K562 (cell line): ENCODE data around the gene DSCAM. TPM values are rescaled to one million over a fixed set of nuclear protein-coding genes. Genes with fewer than 3 reads are reported as not detected.

ENCODE experiments used
- ATAC-seq: fragments of 200-7000 bp; cut with Tn5 transposase; 3 replicates; pipeline ENCODE4 v1.9.1; 2020; ENCODE audit warnings: moderate library complexity
- BruUV-seq: library from RNA; stranded (reverse); fragments of 400-500 nt; replicated peaks from 2 replicates; lab custom pipeline; 2021; lab: Mats Ljungman, UMichigan
- CTCF ChIA-PET: fragments of 300-600 bp; formaldehyde crosslinking; extraction: SDS; loops from one replicate; lab custom pipeline; 2021; ENCODE audit warnings: low intra/inter-chr PET ratio; lab: Yijun Ruan, JAX
- POLR2A ChIA-PET: fragments of 300-600, 350-650 bp; sonication (Branson Sonifier 250); formaldehyde crosslinking; extraction: SDS; loops from one replicate; lab custom pipeline; 2021; ENCODE audit warnings: antibody characterized with exemption, inconsistent platforms; lab: Yijun Ruan, JAX
- DNase-seq, 4 experiments: peaks; one replicate each; pipeline versions ENCODE4 v3.0.0 to v3.0.0-alpha.2; 2011 to 2018; ENCODE audit warnings: low spot score in 3 of 4, mixed read lengths in 3 of 4; ENCODE audit errors: extremely low read depth in 1 of 4
- FAIRE-seq: peaks from 2 replicates; lab custom pipeline; 2011; peaks lifted over from hg19 to GRCh38; lab: Jason Lieb, UNC
- H2AFZ ChIP-seq: 2 replicates; pipeline ENCODE4 v1.6.0; 2011; ENCODE audit warnings: low read depth, low read length, control low read depth, inconsistent platforms
- H3K27ac ChIP-seq: fragments of 200-600 bp; 3 replicates; pipeline ENCODE4 v1.8.0; 2011; ENCODE audit warnings: low read depth, mild to moderate bottlenecking, control low read depth, inconsistent platforms, low read length, moderate library complexity, mixed read lengths; ENCODE audit errors: extremely low read depth
- H3K27me3 ChIP-seq, 2 experiments: fragments of 300-600 bp in 1 of 2; 2 replicates in 1 of 2; 3 replicates in 1 of 2; pipeline versions ENCODE4 v1.6.0 to v1.8.0; 2011; ENCODE audit warnings: inconsistent platforms in 2 of 2, low read length in 2 of 2, mild to moderate bottlenecking in 1 of 2, mixed read lengths in 1 of 2, moderate library complexity in 1 of 2; ENCODE audit not compliant: control insufficient read depth in 2 of 2, insufficient read depth in 2 of 2
- H3K36me3 ChIP-seq: fragments of 300-600 bp; 3 replicates; pipeline ENCODE4 v1.8.0; 2011; ENCODE audit warnings: mild to moderate bottlenecking, low read length, inconsistent platforms; ENCODE audit not compliant: control insufficient read depth, insufficient read depth
- H3K4me1 ChIP-seq, 2 experiments: fragments of 200-600 bp in 1 of 2; replicated peaks in 1 of 2; 2 replicates in 1 of 2; 3 replicates in 1 of 2; pipeline versions ENCODE4 v1.5.1 to v1.8.0; 2011; ENCODE audit warnings: inconsistent platforms in 2 of 2, low read length in 2 of 2, mild to moderate bottlenecking in 1 of 2, mixed read lengths in 1 of 2, moderate library complexity in 1 of 2; ENCODE audit not compliant: control insufficient read depth in 2 of 2, insufficient read depth in 2 of 2
- H3K4me2 ChIP-seq: 2 replicates; pipeline ENCODE4 v1.6.1; 2011; ENCODE audit warnings: low read length, control low read depth, inconsistent platforms, mixed read lengths; ENCODE audit not compliant: insufficient read depth
- H3K4me3 ChIP-seq: fragments of 200-600 bp; sonication (generic), shearing (Covaris generic); 2 replicates; pipeline ENCODE4 v1.5.1; 2016; ENCODE audit warnings: control low read depth, inconsistent platforms
- H3K79me2 ChIP-seq: fragments of 200-600 bp; 3 replicates; pipeline ENCODE4 v1.8.0; 2011; ENCODE audit warnings: low read length, inconsistent platforms; ENCODE audit not compliant: control insufficient read depth, insufficient read depth
- H3K9ac ChIP-seq, 2 experiments: 2 replicates each; pipeline versions ENCODE4 v1.6.0 to v1.6.1; 2011; ENCODE audit warnings: low read depth in 2 of 2, low read length in 2 of 2, control low read depth in 1 of 2, inconsistent platforms in 1 of 2, mild to moderate bottlenecking in 1 of 2, mixed read lengths in 1 of 2; ENCODE audit not compliant: insufficient read depth in 1 of 2
- H3K9me1 ChIP-seq: one replicate; pipeline ENCODE4 v1.6.0; 2011; ENCODE audit warnings: inconsistent platforms, mild to moderate bottlenecking, low read length, moderate library complexity; ENCODE audit not compliant: control insufficient read depth, insufficient read depth
- H3K9me3 ChIP-seq: replicated peaks from 2 replicates; pipeline ENCODE4 v1.5.1; 2011; ENCODE audit warnings: low read depth, low read length, inconsistent platforms; ENCODE audit not compliant: control insufficient read depth, insufficient read depth
- H4K20me1 ChIP-seq: replicated peaks from 2 replicates; pipeline ENCODE4 v1.6.1; 2011; ENCODE audit warnings: low read length, inconsistent platforms, mixed read lengths; ENCODE audit not compliant: control insufficient read depth, insufficient read depth
- ATF6 ChIP-seq: sonication (generic); formaldehyde crosslinking; IDR thresholded peaks from 2 replicates; pipeline ENCODE4 v1.4.0; 2020; ENCODE audit warnings: mild to moderate bottlenecking, missing genetic modification reagents
- CHD2 ChIP-seq: IDR thresholded peaks from 2 replicates; pipeline ENCODE4 v1.6.1; 2011; ENCODE audit warnings: low read depth, low read length
- GABPB2 ChIP-seq: fragments of 250-450 bp; sonication (Bioruptor Pico); conservative IDR thresholded peaks from 2 replicates; pipeline ENCODE4 v1.5.1; 2021; ENCODE audit warnings: mild to moderate bottlenecking
- HDGF ChIP-seq: fragments of 450-650 bp; IDR thresholded peaks from 2 replicates; pipeline ENCODE4 v1.6.1; 2016
- HNRNPL ChIP-seq: fragments of 200-400 bp; formaldehyde crosslinking; IDR thresholded peaks from 2 replicates; pipeline ENCODE4 v1.6.1; 2017; ENCODE audit warnings: low read depth, mild to moderate bottlenecking, low read length
- HOXB6 ChIP-seq: fragments of 250-450 bp; sonication (Bioruptor Pico); IDR thresholded peaks from 2 replicates; pipeline ENCODE4 v1.5.1; 2022; ENCODE audit warnings: mild to moderate bottlenecking, borderline replicate concordance
- JUN ChIP-seq, 2 experiments: sonication (generic) in 1 of 2; formaldehyde crosslinking in 1 of 2; IDR thresholded peaks; 2 replicates each; pipeline versions ENCODE4 v1.6.1 to v1.8.0; 2012 to 2022; ENCODE audit warnings: borderline replicate concordance in 2 of 2, mild to moderate bottlenecking in 2 of 2, improper control_type of control experiment in 1 of 2, low read depth in 1 of 2, low read length in 1 of 2, missing genetic modification reagents in 1 of 2
- KDM2B ChIP-seq: fragments of 250-450 bp; sonication (Bioruptor Pico); IDR thresholded peaks from 2 replicates; pipeline ENCODE4 v1.8.0; 2021; ENCODE audit warnings: mild to moderate bottlenecking, moderate library complexity
- NCOA1 ChIP-seq: fragments of 450-650 bp; IDR thresholded peaks from 2 replicates; pipeline ENCODE4 v1.6.1; 2016; ENCODE audit warnings: low read depth
- NR4A1 ChIP-seq, 2 experiments: fragments of 250-450 bp in 1 of 2; fragments of 450-650 bp in 1 of 2; sonication (Bioruptor Pico) in 1 of 2; IDR thresholded peaks; 2 replicates each; pipeline versions ENCODE4 v1.4.0 to v1.6.1; 2016 to 2020; ENCODE audit warnings: mild to moderate bottlenecking in 2 of 2, missing compliant biosample characterization in 1 of 2, missing genetic modification characterization in 1 of 2, moderate library complexity in 1 of 2
- POLR2AphosphoS5 ChIP-seq: IDR thresholded peaks from 2 replicates; pipeline ENCODE4 v1.6.1; 2011; ENCODE audit warnings: mild to moderate bottlenecking, low read depth, low read length, moderate library complexity; ENCODE audit not compliant: control insufficient read depth, insufficient read depth
- POLR2B ChIP-seq: fragments of 450-650 bp; IDR thresholded peaks from 2 replicates; pipeline ENCODE4 v1.6.1; 2018; ENCODE audit warnings: low read depth; ENCODE audit not compliant: partially characterized antibody
- RUNX1 ChIP-seq: sonication (generic); IDR thresholded peaks from 2 replicates; pipeline ENCODE4 v1.6.1; 2016; ENCODE audit warnings: antibody characterized with exemption, low read depth
- SRSF7 ChIP-seq: fragments of 200-400 bp; formaldehyde crosslinking; optimal IDR thresholded peaks from 2 replicates; pipeline ENCODE3; 2017; ENCODE audit warnings: mild to moderate bottlenecking, low read depth, low read length
- ZBTB1 ChIP-seq: sonication (generic); formaldehyde crosslinking; IDR thresholded peaks from 2 replicates; pipeline ENCODE4 v1.8.1; 2023; ENCODE audit warnings: missing genetic modification reagents, low read depth, mild to moderate bottlenecking, borderline replicate concordance
- ZNF175 ChIP-seq: fragments of 200-800 bp; sonication (Bioruptor generic); IDR thresholded peaks from 2 replicates; pipeline ENCODE4 v1.6.1; 2016; ENCODE audit warnings: low read depth, mild to moderate bottlenecking, missing genetic modification characterization, missing compliant biosample characterization
- ZNF436 ChIP-seq: fragments of 250-450, 450-650 bp; sonication (Bioruptor Pico); formaldehyde crosslinking; IDR thresholded peaks from 2 replicates; pipeline ENCODE4 v1.7.0; 2020; ENCODE audit warnings: mild to moderate bottlenecking
- WGBS: fragments of 100-300 bp; shearing (Covaris generic); methylation state at CpG from one replicate; pipeline ENCODE4 v1.1.6; 2016; ENCODE audit warnings: low coverage, mixed read lengths; ENCODE audit not compliant: insufficient coverage; ENCODE audit errors: missing lambda C conversion rate; 5-methylcytosine and 5-hydroxymethylcytosine counted together
- in situ Hi-C: fragments of 300-500 bp; cut with MboI; formaldehyde crosslinking; loops from 4 replicates; pipeline ENCODE4 v1.15.0; 2018; ENCODE audit warnings: inconsistent platforms, mixed read lengths
- intact Hi-C: fragments of 100-400 bp; cut with micrococcal nuclease; formaldehyde crosslinking; loops from 2 replicates; pipeline ENCODE4 v1.14.2; 2022
- polyA plus RNA-seq, 8 experiments: library from polyadenylated mRNA; depleted of rRNA in 4 of 8; stranded (reverse) in 5 of 8; unstranded in 3 of 8; fragments of >200 nt; fragmentation: Nextera tagmentation in 2 of 8; fragmentation: Illumina TruSeq in 1 of 8; extraction: Ambion mirVana in 2 of 8; extraction: Trizol in 1 of 8; gene quantifications; 2 replicates each; pipeline versions ENCODE4 v1.2.1 to v1.2.3, GENCODE V29; 2011 to 2014; ENCODE audit warnings: inconsistent platforms in 1 of 8, missing spikeins in 1 of 8
- total RNA-seq, 7 experiments: library from RNA; depleted of rRNA in 6 of 7; stranded (reverse); fragments of >200 nt in 6 of 7; fragmentation: Illumina TruSeq in 2 of 7; extraction: Trizol in 2 of 7; gene quantifications; 2 replicates each; pipeline versions ENCODE4 v1.2.1 to v1.2.3, GENCODE V29; 2011 to 2021; ENCODE audit warnings: low replicate concordance in 1 of 7
- TF ChIP-seq, protein P1 (sequence below), 2 experiments: fragments of 250-450 bp in 1 of 2; fragments of 450-650 bp in 1 of 2; sonication (Bioruptor Pico) in 1 of 2; IDR thresholded peaks; 2 replicates each; pipeline versions ENCODE4 v1.6.1 to v1.8.0; 2016 to 2021; ENCODE audit warnings: mild to moderate bottlenecking in 2 of 2, moderate library complexity in 2 of 2, missing compliant biosample characterization in 1 of 2, missing genetic modification characterization in 1 of 2
- TF ChIP-seq, protein P2 (sequence below): fragments of 450-650 bp; IDR thresholded peaks from 2 replicates; pipeline ENCODE4 v1.6.1; 2018; ENCODE audit warnings: mild to moderate bottlenecking, low read depth; ENCODE audit not compliant: partially characterized antibody

Gene DSCAM
- total and polyA plus RNA-seq, 9 of the 15 experiments (the other 6 are each of a cell fraction or from before 2014, with no cell fraction given): not detected

- CTCF ChIA-PET: no interaction called here
- Histone ChIP-seq H3K27me3 (no peaks in the 10 kb centered on the region), H3K79me2 (no peaks in the 10 kb centered on the region), H3K4me2 (no peak overlapping the region), H3K27ac (no peak overlapping the region), H3K9me1 (no peaks in the 10 kb centered on the region), H3K9me3 (no peaks in the 10 kb centered on the region; the same call in 1 of the 2 replicates), H2AFZ (no peak overlapping the region), H3K4me3 (no peak overlapping the region), H3K4me1 (no peaks in the 10 kb centered on the region), H3K36me3 (no peaks in the 10 kb centered on the region), H4K20me1 (no peaks in the 10 kb centered on the region), H3K9ac (no peak overlapping the region)
- in situ Hi-C loops: no loop called here
- intact Hi-C loops: loop anchor here (1.0 to 2.0 kb wide), 3 partner anchors 245 to 993 kb away; no protein-coding TSS in a partner anchor
- no peak for ATAC-seq
- POLR2A ChIA-PET: no interaction called here
- no peak for DNase-seq
- FAIRE-seq: no peak
- BruUV-seq: no TSS peak
- 1% methylated on average over 8 of the region's 8 CpGs for WGBS
- TF ChIP-seq GABPB2 (CRISPR knock-in tag): no peak
- TF ChIP-seq POLR2B: no peak
- no peak for TF ChIP-seq NCOA1
- TF ChIP-seq ZBTB1 (CRISPR knock-in tag): no peak
- no peak for TF ChIP-seq ZNF175 (CRISPR knock-in tag)
- no peak for TF ChIP-seq RUNX1
- no peak for TF ChIP-seq JUN (IDR thresholded peaks at IDR 0.05; ENCODE audit: borderline replicate concordance, low read depth, low read length)
- TF ChIP-seq JUN (CRISPR knock-in tag; IDR thresholded peaks at IDR 0.05; ENCODE audit: borderline replicate concordance): no peak
- TF ChIP-seq, protein P1, sequence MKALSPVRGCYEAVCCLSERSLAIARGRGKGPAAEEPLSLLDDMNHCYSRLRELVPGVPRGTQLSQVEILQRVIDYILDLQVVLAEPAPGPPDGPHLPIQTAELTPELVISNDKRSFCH (CRISPR knock-in tag; IDR thresholded peaks at IDR 0.05): no peak
- TF ChIP-seq, protein P1 (tag; IDR thresholded peaks at IDR 0.05): no peak
- no peak for TF ChIP-seq POLR2AphosphoS5
- TF ChIP-seq SRSF7: no peak
- TF ChIP-seq NR4A1 (CRISPR knock-in tag; IDR thresholded peaks at IDR 0.05): no peak
- TF ChIP-seq NR4A1 (tag; IDR thresholded peaks at IDR 0.05): no peak
- TF ChIP-seq HDGF: no peak
- no peak for TF ChIP-seq ZNF436 (CRISPR knock-in tag)
- TF ChIP-seq, protein P2, sequence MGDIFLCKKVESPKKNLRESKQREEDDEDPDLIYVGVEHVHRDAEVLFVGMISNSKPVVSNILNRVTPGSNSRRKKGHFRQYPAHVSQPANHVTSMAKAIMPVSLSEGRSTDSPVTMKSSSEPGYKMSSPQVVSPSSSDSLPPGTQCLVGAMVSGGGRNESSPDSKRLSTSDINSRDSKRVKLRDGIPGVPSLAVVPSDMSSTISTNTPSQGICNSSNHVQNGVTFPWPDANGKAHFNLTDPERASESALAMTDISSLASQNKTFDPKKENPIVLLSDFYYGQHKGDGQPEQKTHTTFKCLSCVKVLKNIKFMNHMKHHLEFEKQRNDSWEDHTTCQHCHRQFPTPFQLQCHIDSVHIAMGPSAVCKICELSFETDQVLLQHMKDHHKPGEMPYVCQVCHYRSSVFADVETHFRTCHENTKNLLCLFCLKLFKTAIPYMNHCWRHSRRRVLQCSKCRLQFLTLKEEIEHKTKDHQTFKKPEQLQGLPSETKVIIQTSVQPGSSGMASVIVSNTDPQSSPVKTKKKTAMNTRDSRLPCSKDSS: no peak
- no peak for TF ChIP-seq KDM2B
- TF ChIP-seq CHD2: no peak
- TF ChIP-seq ATF6: no peak
- no peak for TF ChIP-seq HNRNPL
- TF ChIP-seq HOXB6 (CRISPR knock-in tag): no peak
Observed at GRCh38 chr21:40141621-40142020, 705.3 kb downstream of the DSCAM start.
